K562 (cell line): ENCODE data around the gene AFDN. TPM values are rescaled to one million over a fixed set of nuclear protein-coding genes. Genes with fewer than 3 reads are reported as not detected.
A peak's percentile ranks its signal among the peaks of the same experiment; 100 is the strongest.

ENCODE experiments used
- CXXC5 ChIP-seq: fragments of 250-450 bp; sonication (Bioruptor Pico); IDR thresholded peaks from 2 replicates; pipeline ENCODE4 v1.8.0; 2022; ENCODE audit warnings: inconsistent platforms, mild to moderate bottlenecking, moderate library complexity
- ETV1 ChIP-seq: fragments of 450-650 bp; conservative IDR thresholded peaks from 2 replicates; pipeline ENCODE4 v1.6.1; 2016; ENCODE audit warnings: missing genetic modification characterization, control low read depth, low read depth, missing compliant biosample characterization
- FOXM1 ChIP-seq, 2 experiments: fragments of 450-650 bp in 1 of 2; sonication (generic) in 1 of 2; formaldehyde crosslinking in 1 of 2; IDR thresholded peaks; 2 replicates each; pipeline versions ENCODE4 v1.6.1 to v1.9.0; 2017 to 2022; ENCODE audit warnings: low read depth in 2 of 2, mild to moderate bottlenecking in 2 of 2, missing genetic modification reagents in 1 of 2, moderate library complexity in 1 of 2
- NFE2 ChIP-seq: IDR thresholded peaks from 2 replicates; pipeline ENCODE4 v1.6.1; 2014; ENCODE audit warnings: antibody characterized with exemption, low read depth
- SIN3B ChIP-seq: fragments of 450-650 bp; IDR thresholded peaks from 2 replicates; pipeline ENCODE4 v1.6.1; 2017; ENCODE audit warnings: low read depth, mild to moderate bottlenecking, moderate library complexity
- SOX6 ChIP-seq: fragments of 450-650 bp; IDR thresholded peaks from 2 replicates; pipeline ENCODE4 v1.6.1; 2014; ENCODE audit warnings: mild to moderate bottlenecking
- TOE1 ChIP-seq, 2 experiments: fragments of 450-650 bp in 1 of 2; sonication (generic) in 1 of 2; formaldehyde crosslinking in 1 of 2; IDR thresholded peaks; 2 replicates each; pipeline versions ENCODE4 v1.7.1 to v1.8.0; 2016 to 2022; ENCODE audit warnings: borderline replicate concordance in 2 of 2, mild to moderate bottlenecking in 2 of 2, antibody characterized with exemption in 1 of 2, inconsistent platforms in 1 of 2, low read depth in 1 of 2, missing genetic modification reagents in 1 of 2, moderate library complexity in 1 of 2
- TRIM28 ChIP-seq: fragments of 450-650 bp; IDR thresholded peaks from 2 replicates; pipeline ENCODE4 v1.6.1; 2017
- ZNF274 ChIP-seq: IDR thresholded peaks from 2 replicates; pipeline ENCODE4 v1.6.1; 2011; ENCODE audit warnings: low read depth, mild to moderate bottlenecking, low read length, moderate library complexity, borderline replicate concordance
- polyA plus RNA-seq, 8 experiments: library from polyadenylated mRNA; depleted of rRNA in 4 of 8; stranded (reverse) in 5 of 8; unstranded in 3 of 8; fragments of >200 nt; fragmentation: Nextera tagmentation in 2 of 8; fragmentation: Illumina TruSeq in 1 of 8; extraction: Ambion mirVana in 2 of 8; extraction: Trizol in 1 of 8; gene quantifications; 2 replicates each; pipeline versions ENCODE4 v1.2.1 to v1.2.3, GENCODE V29; 2011 to 2014; ENCODE audit warnings: inconsistent platforms in 1 of 8, missing spikeins in 1 of 8
- total RNA-seq, 7 experiments: library from RNA; depleted of rRNA in 6 of 7; stranded (reverse); fragments of >200 nt in 6 of 7; fragmentation: Illumina TruSeq in 2 of 7; extraction: Trizol in 2 of 7; gene quantifications; 2 replicates each; pipeline versions ENCODE4 v1.2.1 to v1.2.3, GENCODE V29; 2011 to 2021; ENCODE audit warnings: low replicate concordance in 1 of 7
- TF ChIP-seq, protein P1 (sequence below): fragments of 250-450 bp; sonication (Bioruptor Pico); IDR thresholded peaks from 2 replicates; pipeline ENCODE4 v1.4.0; 2020; ENCODE audit warnings: mild to moderate bottlenecking, moderate library complexity
- TF ChIP-seq, protein P2 (sequence below): sonication (generic); formaldehyde crosslinking; IDR thresholded peaks from 2 replicates; pipeline ENCODE4 v1.8.1; 2022; ENCODE audit warnings: missing genetic modification reagents
- TF ChIP-seq, protein P3 (sequence below): sonication (generic); formaldehyde crosslinking; IDR thresholded peaks from 2 replicates; pipeline ENCODE4 v1.8.0; 2022; ENCODE audit warnings: missing genetic modification reagents, mild to moderate bottlenecking, moderate library complexity, borderline replicate concordance
- TF ChIP-seq, protein P4 (sequence below): fragments of 250-450 bp; sonication (Bioruptor Pico); IDR thresholded peaks from 2 replicates; pipeline ENCODE4 v1.8.0; 2022; ENCODE audit warnings: moderate library complexity, mild to moderate bottlenecking, inconsistent platforms
- TF ChIP-seq, protein P5 (sequence below): fragments of 450-650 bp; formaldehyde crosslinking; IDR thresholded peaks from 2 replicates; pipeline ENCODE4 v1.4.0; 2022; ENCODE audit warnings: missing genetic modification characterization

The AFDN gene
- total and polyA plus RNA-seq, 9 of the 15 experiments (the other 6 are each of a cell fraction or from before 2014, with no cell fraction given) = 7.2 to 129 (median 105) TPM

DNA sequence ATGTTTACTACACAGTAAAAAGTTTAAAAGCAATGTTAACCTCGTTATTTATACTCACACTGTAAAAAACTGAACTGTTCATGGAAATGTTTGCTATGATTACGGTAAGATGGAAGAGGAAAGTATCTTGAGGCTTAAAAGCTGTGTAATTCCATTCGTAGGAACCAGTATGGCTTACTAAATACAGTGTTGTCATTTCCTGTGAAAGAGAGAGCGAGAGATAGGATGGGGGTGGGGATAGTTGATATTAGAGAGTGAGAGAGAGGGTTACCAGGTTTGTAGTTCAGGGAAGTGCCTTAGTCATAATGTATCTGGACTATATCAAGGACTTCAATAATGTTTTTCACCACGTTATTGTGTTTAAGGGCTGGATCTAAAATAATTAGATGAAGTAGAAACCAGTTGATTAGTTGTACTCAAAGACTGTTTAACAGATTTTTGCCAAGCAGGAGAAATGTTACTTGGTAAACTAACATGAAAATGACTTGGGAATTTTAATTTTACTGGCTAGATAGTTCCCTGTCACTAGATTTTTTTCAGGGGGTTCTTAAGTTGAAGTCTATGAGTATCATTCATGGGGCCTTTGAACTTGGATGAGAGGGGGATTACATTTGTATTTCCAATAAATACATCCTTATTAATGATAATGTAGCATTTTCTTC is 30.4 kb downstream of the AFDN start (continued):
- TF ChIP-seq, protein P1, sequence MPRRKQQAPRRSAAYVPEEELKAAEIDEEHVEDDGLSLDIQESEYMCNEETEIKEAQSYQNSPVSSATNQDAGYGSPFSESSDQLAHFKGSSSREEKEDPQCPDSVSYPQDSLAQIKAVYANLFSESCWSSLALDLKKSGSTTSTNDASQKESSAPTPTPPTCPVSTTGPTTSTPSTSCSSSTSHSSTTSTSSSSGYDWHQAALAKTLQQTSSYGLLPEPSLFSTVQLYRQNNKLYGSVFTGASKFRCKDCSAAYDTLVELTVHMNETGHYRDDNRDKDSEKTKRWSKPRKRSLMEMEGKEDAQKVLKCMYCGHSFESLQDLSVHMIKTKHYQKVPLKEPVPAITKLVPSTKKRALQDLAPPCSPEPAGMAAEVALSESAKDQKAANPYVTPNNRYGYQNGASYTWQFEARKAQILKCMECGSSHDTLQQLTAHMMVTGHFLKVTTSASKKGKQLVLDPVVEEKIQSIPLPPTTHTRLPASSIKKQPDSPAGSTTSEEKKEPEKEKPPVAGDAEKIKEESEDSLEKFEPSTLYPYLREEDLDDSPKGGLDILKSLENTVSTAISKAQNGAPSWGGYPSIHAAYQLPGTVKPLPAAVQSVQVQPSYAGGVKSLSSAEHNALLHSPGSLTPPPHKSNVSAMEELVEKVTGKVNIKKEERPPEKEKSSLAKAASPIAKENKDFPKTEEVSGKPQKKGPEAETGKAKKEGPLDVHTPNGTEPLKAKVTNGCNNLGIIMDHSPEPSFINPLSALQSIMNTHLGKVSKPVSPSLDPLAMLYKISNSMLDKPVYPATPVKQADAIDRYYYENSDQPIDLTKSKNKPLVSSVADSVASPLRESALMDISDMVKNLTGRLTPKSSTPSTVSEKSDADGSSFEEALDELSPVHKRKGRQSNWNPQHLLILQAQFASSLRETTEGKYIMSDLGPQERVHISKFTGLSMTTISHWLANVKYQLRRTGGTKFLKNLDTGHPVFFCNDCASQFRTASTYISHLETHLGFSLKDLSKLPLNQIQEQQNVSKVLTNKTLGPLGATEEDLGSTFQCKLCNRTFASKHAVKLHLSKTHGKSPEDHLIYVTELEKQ (CRISPR knock-in tag) = no peak
- TF ChIP-seq CXXC5 (CRISPR knock-in tag) = no peak; the same call in 1 of the 2 replicates
- TF ChIP-seq, protein P2, sequence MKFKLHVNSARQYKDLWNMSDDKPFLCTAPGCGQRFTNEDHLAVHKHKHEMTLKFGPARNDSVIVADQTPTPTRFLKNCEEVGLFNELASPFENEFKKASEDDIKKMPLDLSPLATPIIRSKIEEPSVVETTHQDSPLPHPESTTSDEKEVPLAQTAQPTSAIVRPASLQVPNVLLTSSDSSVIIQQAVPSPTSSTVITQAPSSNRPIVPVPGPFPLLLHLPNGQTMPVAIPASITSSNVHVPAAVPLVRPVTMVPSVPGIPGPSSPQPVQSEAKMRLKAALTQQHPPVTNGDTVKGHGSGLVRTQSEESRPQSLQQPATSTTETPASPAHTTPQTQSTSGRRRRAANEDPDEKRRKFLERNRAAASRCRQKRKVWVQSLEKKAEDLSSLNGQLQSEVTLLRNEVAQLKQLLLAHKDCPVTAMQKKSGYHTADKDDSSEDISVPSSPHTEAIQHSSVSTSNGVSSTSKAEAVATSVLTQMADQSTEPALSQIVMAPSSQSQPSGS = no peak
- no peak for TF ChIP-seq ZNF274
- TF ChIP-seq FOXM1 (IDR thresholded peaks at IDR 0.05; ENCODE audit: low read depth) = peak; percentile 67
- no peak for TF ChIP-seq FOXM1 (CRISPR knock-in tag; IDR thresholded peaks at IDR 0.05; ENCODE audit: low read depth)
- TF ChIP-seq, protein P3, sequence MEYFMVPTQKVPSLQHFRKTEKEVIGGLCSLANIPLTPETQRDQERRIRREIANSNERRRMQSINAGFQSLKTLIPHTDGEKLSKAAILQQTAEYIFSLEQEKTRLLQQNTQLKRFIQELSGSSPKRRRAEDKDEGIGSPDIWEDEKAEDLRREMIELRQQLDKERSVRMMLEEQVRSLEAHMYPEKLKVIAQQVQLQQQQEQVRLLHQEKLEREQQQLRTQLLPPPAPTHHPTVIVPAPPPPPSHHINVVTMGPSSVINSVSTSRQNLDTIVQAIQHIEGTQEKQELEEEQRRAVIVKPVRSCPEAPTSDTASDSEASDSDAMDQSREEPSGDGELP (CRISPR knock-in tag) = no peak
- TF ChIP-seq ETV1 = peak; percentile 72
- TF ChIP-seq, protein P4, sequence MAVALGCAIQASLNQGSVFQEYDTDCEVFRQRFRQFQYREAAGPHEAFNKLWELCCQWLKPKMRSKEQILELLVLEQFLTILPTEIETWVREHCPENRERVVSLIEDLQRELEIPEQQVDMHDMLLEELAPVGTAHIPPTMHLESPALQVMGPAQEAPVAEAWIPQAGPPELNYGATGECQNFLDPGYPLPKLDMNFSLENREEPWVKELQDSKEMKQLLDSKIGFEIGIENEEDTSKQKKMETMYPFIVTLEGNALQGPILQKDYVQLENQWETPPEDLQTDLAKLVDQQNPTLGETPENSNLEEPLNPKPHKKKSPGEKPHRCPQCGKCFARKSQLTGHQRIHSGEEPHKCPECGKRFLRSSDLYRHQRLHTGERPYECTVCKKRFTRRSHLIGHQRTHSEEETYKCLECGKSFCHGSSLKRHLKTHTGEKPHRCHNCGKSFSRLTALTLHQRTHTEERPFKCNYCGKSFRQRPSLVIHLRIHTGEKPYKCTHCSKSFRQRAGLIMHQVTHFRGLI (CRISPR knock-in tag) = no peak
- no peak for TF ChIP-seq SIN3B
- peak; percentile 40; the same call in 1 of the 2 replicates for TF ChIP-seq TRIM28
- TF ChIP-seq SOX6 = peak; percentile 46
- TF ChIP-seq, protein P5, sequence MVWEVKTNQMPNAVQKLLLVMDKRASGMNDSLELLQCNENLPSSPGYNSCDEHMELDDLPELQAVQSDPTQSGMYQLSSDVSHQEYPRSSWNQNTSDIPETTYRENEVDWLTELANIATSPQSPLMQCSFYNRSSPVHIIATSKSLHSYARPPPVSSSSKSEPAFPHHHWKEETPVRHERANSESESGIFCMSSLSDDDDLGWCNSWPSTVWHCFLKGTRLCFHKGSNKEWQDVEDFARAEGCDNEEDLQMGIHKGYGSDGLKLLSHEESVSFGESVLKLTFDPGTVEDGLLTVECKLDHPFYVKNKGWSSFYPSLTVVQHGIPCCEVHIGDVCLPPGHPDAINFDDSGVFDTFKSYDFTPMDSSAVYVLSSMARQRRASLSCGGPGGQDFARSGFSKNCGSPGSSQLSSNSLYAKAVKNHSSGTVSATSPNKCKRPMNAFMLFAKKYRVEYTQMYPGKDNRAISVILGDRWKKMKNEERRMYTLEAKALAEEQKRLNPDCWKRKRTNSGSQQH (CRISPR knock-in tag) = peak; percentile 54; the same call in 1 of the 2 replicates
- no peak for TF ChIP-seq TOE1 (IDR thresholded peaks at IDR 0.05; ENCODE audit: borderline replicate concordance)
- no peak for TF ChIP-seq TOE1 (CRISPR knock-in tag; IDR thresholded peaks at IDR 0.05; ENCODE audit: borderline replicate concordance, low read depth)
- peak; percentile 52 for TF ChIP-seq NFE2
